Stimulated activated CD4-positive, alpha-beta T cell treated with anti-CD3 and anti-CD28 coated beads, Interleukin-15, amount 100 ng/mL, for 24 hours (primary cell): ENCODE results near the gene PPIH.
"Not testable (repeated sequence)": the region's sequence is repeated elsewhere in the genome, so short reads cannot be mapped to it uniquely, and the experiment has no call there.

ENCODE experiments used
- DNase-seq: peaks from one replicate; pipeline ENCODE4 v3.0.0-alpha.2; 2020

PPIH gene

DNA sequence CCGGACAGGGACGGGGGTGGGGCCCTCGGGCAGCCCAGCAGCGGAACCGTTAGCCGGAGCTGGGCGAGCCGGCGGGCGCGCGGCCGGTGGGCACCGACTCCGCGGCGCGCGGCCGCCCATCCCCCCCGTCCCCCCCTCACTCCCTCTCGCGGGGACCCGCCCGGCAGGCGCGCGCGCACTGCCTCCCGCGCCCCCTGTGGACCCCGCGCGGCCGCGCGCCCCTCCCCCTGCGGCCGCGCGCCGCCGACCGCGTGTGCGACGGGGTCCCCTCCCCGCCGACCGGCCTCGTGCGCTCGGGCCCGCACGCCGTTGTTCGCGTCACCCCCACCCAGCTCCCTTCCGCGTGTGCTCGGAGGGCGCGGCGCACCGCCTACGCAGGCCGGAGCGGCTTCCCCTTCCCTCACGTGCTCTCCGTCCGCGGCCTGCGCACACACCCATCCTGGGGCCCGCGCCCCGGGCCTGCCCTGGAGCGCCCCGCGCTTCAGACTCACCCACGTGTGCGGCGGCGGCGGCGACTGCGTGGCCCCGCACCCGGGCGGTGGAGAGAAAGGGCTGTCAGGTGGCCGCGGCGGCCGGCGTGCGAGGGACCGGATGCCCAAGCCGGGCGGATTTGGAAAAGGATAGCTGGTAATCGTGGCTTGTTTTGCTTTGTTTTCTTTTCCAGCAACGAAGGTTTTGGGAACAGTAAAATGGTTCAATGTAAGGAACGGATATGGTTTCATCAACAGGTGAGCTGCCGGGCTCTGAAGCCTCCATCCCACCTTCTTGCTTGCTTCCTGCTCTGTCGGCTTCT is 24.7 kb downstream of the PPIH start:
- DNase-seq = peak; percentile 78

GRCh38 chr1:42684139-42684538 is 25.9 kb downstream of the PPIH start:
- DNase-seq = peak; percentile 42

DNA sequence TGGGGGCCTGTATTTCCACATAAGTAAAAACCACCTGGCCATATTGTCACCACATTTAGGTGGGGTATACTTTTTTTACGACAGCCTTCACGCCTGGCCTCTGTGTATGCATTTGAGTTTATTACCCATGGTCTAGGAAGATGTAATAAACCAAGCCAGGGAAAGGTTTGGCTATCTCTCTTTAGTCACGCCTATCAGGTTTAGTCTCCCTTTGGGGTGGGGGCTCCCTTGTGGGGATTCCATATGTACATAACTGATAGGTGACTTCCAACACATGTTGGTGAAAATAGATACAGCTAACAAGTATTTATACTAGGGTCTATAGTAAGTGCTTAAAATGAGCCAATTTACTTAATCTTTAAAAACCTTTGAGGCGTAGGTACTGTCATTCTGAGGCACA is 28.2 kb downstream of the PPIH start:
- no peak for DNase-seq

GRCh38 chr1:42689912-42690311 is 31.7 kb downstream of the PPIH start:
- DNase-seq = no peak

GRCh38 chr1:42690477-42691156 is 32.4 kb downstream of the PPIH start:
- DNase-seq = peak; percentile 30

GRCh38 chr1:42691157-42691498 is 32.9 kb downstream of the PPIH start:
- DNase-seq = no peak

GRCh38 chr1:42692461-42692860 is 34.2 kb downstream of the PPIH start:
- no peak for DNase-seq

GRCh38 chr1:42692911-42693310 is 34.7 kb downstream of the PPIH start:
- no peak for DNase-seq

DNA sequence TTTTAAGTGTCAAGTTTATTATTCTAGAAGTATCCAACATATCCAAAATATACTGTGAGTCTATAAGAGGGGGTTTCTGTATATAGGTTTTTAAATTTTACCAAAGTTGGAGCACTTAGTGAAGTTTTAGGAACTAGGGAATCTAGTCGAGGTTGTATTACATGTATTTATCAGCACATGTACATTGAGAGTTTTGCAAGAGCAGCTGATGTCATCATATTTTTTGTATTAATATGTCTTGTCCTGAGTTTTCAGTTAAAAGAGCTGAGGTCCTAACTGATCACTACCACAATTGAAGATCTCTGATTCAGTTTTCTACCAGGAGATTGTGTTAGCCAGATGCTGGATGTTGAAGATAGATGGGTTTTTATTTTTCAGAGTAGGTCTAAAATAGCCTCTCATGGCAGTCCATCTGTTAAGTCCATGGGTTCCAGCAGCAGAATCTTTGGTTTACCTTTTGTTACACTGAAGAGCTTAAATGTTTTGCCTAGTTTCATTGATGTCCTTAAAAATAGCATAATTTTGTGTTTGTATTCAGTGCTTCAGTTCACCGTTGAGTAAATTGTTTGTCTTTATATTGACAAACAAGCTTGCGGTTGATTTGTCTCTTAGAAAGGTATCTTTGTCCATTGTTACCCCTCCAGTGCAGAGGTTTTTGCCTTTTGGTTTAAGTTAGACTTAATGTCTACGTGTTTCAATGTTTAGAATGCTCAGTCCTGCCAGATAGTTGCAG is 40.0 kb downstream of the PPIH start:
- DNase-seq = no peak

DNA sequence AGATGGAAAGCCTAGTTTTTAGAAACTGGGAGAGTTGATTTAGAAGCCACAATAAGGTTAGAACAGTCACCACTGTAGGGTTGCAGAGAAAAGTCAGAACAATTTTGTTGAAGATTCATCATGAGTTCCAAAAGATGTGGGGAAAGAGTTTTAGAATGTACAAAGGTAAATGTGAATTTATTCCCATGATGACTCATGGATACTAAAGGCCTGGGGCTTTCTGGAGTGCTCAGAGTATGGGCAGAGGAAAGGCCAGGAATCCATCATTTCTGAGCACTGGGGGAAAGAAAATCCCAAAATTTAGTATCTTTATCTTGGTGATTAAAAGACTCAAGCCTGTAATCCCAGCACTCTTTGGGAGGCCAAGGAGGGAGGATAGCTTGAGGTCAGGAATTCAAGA is 41.8 kb downstream of the PPIH start:
- no peak for DNase-seq

GRCh38 chr1:42703888-42704464 is 45.8 kb downstream of the PPIH start:
- no peak for DNase-seq

DNA sequence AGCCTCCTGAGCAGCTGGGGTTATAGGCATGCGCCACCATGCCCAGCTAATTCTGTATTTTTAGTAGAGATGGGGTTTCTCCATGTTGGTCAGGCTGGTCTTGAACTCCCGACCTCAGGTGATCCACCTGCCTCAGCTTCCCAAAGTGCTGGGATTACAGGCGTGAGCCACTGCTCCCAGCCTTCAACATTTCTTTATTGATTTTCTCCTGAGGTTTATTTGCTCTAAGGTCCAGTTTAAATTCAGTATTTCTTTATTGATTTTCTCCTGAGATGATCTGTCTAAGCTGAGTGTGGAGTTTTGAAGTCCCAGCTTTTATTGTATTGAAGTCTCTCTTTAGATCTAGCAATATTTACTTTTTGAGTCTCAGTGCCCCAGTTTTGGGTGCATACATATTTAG is 54.6 kb downstream of the PPIH start:
- not testable (repeated sequence) for DNase-seq

DNA sequence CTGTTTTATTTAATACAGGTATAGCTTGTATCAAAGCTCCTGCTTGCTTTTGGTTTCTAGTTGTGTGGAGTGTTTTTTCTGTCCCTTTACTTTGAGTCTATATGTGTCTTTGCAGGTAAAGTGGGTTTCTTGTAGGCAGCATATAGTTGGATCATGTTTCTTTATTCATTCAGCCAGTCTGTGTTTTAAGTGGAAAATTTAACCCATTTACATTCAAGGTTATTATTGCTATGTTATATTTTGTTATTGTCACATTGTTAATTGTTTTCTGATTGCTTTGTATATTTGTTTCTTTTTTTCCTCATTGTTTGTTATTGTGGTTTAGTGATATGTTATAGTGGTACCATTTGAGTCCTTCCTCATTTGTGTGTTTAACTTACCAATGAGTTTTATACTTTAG is 55.1 kb downstream of the PPIH start:
- DNase-seq = no peak

GRCh38 chr1:42714441-42714840 is 56.2 kb downstream of the PPIH start:
- DNase-seq = not testable (repeated sequence)

DNA sequence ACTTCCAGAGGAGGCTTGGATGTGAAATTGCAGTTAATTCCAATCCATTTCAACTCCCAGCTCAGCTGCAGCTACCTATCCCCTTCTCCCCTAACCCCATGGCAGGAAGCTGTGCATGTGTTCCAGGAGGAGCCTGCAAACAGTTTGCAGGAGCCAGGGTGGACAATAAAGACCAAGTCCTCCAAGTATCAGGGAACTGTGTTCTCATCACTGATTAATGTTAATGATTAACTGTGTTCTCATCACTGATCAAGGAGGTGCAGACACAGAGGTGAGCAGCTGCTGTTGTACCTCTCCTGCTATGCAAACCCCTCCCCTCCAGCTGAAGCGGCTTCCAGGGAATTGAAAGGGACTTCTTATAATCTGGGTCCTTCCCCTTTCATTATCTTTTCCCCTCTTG is 62.6 kb downstream of the PPIH start:
- DNase-seq = no peak

DNA sequence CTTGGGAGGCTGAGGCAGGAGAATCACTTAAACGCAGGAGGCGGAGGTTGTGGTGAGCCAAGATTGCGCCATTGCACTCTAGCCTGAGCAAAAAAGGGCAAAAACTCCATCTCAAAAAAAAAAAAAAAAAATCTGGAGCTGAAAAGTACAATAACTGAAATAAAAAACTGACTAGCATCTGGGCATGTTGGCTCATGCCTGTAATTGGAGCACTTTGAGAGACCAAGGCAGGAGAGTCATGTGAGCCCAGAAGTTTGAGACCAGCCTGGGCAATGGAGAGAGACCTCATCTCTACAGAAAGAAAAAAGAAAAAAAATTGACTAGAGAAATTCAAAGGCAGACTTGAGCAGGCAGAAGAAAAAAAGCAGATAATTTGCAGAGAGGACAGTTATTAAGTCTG is 63.7 kb downstream of the PPIH start:
- no peak for DNase-seq

GRCh38 chr1:42722403-42722802 is 64.2 kb downstream of the PPIH start:
- not testable (repeated sequence) for DNase-seq

DNA sequence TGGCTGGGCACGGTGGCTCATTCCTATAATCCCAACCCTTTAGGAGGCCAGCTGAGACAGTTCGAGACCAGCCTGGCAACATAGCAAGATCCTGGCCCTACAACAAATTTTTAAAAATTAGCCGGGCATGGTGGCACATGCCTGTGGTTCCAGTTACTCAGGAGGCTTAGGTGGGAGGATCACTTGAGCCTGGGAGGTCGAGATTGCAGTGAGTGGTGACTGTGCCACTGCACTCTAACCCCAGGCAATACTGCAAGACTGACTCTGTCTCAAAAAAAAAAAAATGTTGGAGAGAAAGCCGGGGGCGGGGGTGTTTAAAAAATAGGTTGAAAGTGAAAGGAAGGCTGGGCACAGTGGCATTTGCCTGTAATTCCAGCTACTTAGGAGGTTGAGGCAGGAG is 65.3 kb downstream of the PPIH start:
- DNase-seq = no peak

GRCh38 chr1:42725820-42726219 is 67.6 kb downstream of the PPIH start:
- not testable (repeated sequence) for DNase-seq
